ENCODE data around the gene ZNF778.

Gene ZNF778

GRCh38 chr16:89233678-89234490 lies 16.4 kb downstream of the ZNF778 start:
- TF ChIP-seq SIN3A (IDR thresholded peaks at IDR 0.05; ENCODE audit: borderline replicate concordance, insufficient read depth, low read length) = no peak
- no peak for TF ChIP-seq FOXP2 (optimal IDR thresholded peaks at IDR 0.05; ENCODE audit: borderline replicate concordance, extremely low read depth, extremely low read length, insufficient read depth)
- TF ChIP-seq POLR2AphosphoS5 (IDR thresholded peaks at IDR 0.05; ENCODE audit: low read depth, low read length) = no peak
- TF ChIP-seq TAF1 (IDR thresholded peaks at IDR 0.05; ENCODE audit: borderline replicate concordance, insufficient read depth, low read length) = no peak
- TF ChIP-seq, protein P1, sequence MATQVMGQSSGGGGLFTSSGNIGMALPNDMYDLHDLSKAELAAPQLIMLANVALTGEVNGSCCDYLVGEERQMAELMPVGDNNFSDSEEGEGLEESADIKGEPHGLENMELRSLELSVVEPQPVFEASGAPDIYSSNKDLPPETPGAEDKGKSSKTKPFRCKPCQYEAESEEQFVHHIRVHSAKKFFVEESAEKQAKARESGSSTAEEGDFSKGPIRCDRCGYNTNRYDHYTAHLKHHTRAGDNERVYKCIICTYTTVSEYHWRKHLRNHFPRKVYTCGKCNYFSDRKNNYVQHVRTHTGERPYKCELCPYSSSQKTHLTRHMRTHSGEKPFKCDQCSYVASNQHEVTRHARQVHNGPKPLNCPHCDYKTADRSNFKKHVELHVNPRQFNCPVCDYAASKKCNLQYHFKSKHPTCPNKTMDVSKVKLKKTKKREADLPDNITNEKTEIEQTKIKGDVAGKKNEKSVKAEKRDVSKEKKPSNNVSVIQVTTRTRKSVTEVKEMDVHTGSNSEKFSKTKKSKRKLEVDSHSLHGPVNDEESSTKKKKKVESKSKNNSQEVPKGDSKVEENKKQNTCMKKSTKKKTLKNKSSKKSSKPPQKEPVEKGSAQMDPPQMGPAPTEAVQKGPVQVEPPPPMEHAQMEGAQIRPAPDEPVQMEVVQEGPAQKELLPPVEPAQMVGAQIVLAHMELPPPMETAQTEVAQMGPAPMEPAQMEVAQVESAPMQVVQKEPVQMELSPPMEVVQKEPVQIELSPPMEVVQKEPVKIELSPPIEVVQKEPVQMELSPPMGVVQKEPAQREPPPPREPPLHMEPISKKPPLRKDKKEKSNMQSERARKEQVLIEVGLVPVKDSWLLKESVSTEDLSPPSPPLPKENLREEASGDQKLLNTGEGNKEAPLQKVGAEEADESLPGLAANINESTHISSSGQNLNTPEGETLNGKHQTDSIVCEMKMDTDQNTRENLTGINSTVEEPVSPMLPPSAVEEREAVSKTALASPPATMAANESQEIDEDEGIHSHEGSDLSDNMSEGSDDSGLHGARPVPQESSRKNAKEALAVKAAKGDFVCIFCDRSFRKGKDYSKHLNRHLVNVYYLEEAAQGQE (IDR thresholded peaks at IDR 0.05; ENCODE audit: insufficient read depth in 1 of 2, low read depth in 2 of 2, low read length in 2 of 2) = no peak

- no peak for TF ChIP-seq SIN3A (IDR thresholded peaks at IDR 0.05; ENCODE audit: borderline replicate concordance, insufficient read depth, low read length)
Observed at GRCh38 chr16:89237733-89238132, 20.2 kb downstream of the ZNF778 start.

DNA sequence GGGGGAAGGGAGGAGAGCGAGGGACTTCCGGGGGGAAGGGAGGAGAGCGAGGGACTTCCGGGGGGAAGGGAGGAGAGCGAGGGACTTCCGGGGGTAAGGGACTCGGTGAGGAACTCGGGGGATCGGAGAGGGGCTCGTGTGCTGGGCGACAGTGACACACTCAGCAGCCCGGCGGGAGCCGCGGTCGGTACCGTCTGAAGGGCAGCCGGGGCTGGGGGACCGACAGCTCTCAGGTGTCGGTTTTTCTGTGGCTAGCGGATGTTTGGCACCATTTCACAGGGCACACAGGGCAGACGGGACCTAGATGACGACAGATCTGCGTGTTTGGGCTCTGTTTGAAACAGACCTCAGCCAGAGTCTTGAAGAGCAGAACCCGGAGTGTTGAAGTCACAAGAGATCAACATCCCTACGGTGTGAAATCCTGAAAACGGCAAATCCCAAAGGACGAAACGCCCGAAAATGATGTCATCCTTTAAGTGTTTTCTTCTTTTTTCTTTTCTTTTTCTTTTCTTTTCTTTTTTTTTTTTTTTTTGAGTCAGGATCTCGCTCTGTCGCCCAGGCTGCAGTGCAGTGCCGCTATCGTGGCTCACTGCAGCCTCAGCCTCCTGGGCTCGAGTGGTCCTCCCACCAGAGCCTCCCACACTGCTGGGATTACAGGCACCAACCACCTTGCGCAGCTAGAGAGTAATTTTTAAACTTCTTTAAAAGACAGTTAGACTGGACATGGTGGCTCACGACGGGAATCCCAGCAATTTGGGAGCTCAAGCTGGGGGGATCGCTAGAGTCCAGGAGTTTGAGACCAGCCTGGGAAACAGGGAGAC lies 23.9 kb downstream of the ZNF778 start:
- TF ChIP-seq FOXP2 (optimal IDR thresholded peaks at IDR 0.05; ENCODE audit: borderline replicate concordance, extremely low read depth, extremely low read length, insufficient read depth) (no peak), SIN3A (IDR thresholded peaks at IDR 0.05; ENCODE audit: borderline replicate concordance, insufficient read depth, low read length) (0 out of 2 replicates have a peak, but pooled peaks have one; percentile 1), POLR2AphosphoS5 (IDR thresholded peaks at IDR 0.05; ENCODE audit: low read depth, low read length) (no peak), TAF1 (IDR thresholded peaks at IDR 0.05; ENCODE audit: borderline replicate concordance, insufficient read depth, low read length) (peak; percentile 65; the same call in 1 of the 2 replicates)
- TF ChIP-seq, protein P1 (IDR thresholded peaks at IDR 0.05; ENCODE audit: insufficient read depth in 1 of 2, low read depth in 2 of 2, low read length in 2 of 2) = no peak

- TF ChIP-seq TAF1 (IDR thresholded peaks at IDR 0.05; ENCODE audit: borderline replicate concordance, insufficient read depth, low read length) (no peak), POLR2AphosphoS5 (IDR thresholded peaks at IDR 0.05; ENCODE audit: low read depth, low read length) (no peak), FOXP2 (optimal IDR thresholded peaks at IDR 0.05; ENCODE audit: borderline replicate concordance, extremely low read depth, extremely low read length, insufficient read depth) (no peak), SIN3A (IDR thresholded peaks at IDR 0.05; ENCODE audit: borderline replicate concordance, insufficient read depth, low read length) (no peak)
- TF ChIP-seq, protein P1 (IDR thresholded peaks at IDR 0.05; ENCODE audit: insufficient read depth in 1 of 2, low read depth in 2 of 2, low read length in 2 of 2) = no peak
Observed at GRCh38 chr16:89242795-89243200, 25.3 kb downstream of the ZNF778 start.

DNA sequence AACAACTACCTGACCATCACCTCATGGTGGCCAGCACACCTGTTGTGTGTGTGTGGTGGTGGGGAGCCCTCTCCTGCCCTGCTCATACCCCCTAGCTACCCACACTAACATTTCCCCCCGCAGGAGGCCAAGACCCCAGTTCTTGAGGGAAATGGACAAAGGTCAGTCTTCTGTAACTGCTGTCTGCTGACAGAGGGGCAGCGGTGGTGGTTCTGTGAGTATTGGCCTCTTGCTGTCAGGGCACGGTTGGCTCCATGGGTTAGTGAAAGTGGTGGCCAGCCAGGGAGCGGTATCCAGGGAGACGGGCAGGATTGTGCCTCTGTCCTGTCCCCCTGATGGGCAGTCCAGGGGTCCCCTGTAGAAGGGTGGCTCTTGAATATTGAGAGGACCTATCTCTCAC lies 26.2 kb downstream of the ZNF778 start:
- TF ChIP-seq SIN3A (IDR thresholded peaks at IDR 0.05; ENCODE audit: borderline replicate concordance, insufficient read depth, low read length) (no peak), POLR2AphosphoS5 (IDR thresholded peaks at IDR 0.05; ENCODE audit: low read depth, low read length) (no peak)

- TF ChIP-seq SIN3A (IDR thresholded peaks at IDR 0.05; ENCODE audit: borderline replicate concordance, insufficient read depth, low read length) = no peak
- TF ChIP-seq FOXP2 (optimal IDR thresholded peaks at IDR 0.05; ENCODE audit: borderline replicate concordance, extremely low read depth, extremely low read length, insufficient read depth) = no peak
- TF ChIP-seq, protein P1 (IDR thresholded peaks at IDR 0.05; ENCODE audit: insufficient read depth in 1 of 2, low read depth in 2 of 2, low read length in 2 of 2) = no peak
- TF ChIP-seq TAF1 (IDR thresholded peaks at IDR 0.05; ENCODE audit: borderline replicate concordance, insufficient read depth, low read length) = no peak
- TF ChIP-seq POLR2AphosphoS5 (IDR thresholded peaks at IDR 0.05; ENCODE audit: low read depth, low read length) = no peak
Observed at GRCh38 chr16:89244754-89245153, 27.3 kb downstream of the ZNF778 start.
